ENCODE results near the gene ECM2. TPM values are rescaled to one million over a fixed set of nuclear protein-coding genes. Genes with fewer than 3 reads are reported as not detected.

ECM2 gene
- total and polyA plus RNA-seq, 12 donors, result 3.8 to 22.0 (median 8.3) TPM

- H3K27ac ChIP-seq, result no peak overlapping the region
- H3K4me1 ChIP-seq (replicated peaks in 1 of 2), result no peaks in the 10 kb centered on the region
- H3K9me3 ChIP-seq (replicated peaks in 1 of 3), result no peaks in the 10 kb centered on the region
- TF ChIP-seq CTCF (IDR thresholded peaks at IDR 0.05) (no peak), POLR2A (IDR thresholded peaks at IDR 0.05) (no peak)
- intact Hi-C loops (cut with DNase I), result no loop called here
- no peak for DNase-seq
- WGBS, 4 donors, result 93 to 96% (median 93%) methylated on average over 13 to 16 of the region's 16 CpGs
- no peak overlapping the region for H3K4me3 ChIP-seq
- H3K36me3 ChIP-seq (replicated peaks in 1 of 2), result no peaks in the 10 kb centered on the region
- H3K27me3 ChIP-seq, result no peaks in the 10 kb centered on the region
Measured at GRCh38 chr9:92558612-92559374, 23.0 kb upstream of the ECM2 start.

GRCh38 chr9:92550765-92551164 is 15.0 kb upstream of the ECM2 start:
- Histone ChIP-seq H3K4me1 (replicated peaks in 1 of 2) (no peaks in the 10 kb centered on the region), H3K9me3 (replicated peaks in 1 of 3) (no peaks in the 10 kb centered on the region), H3K27me3 (no peaks in the 10 kb centered on the region), H3K4me3 (no peak overlapping the region), H3K36me3 (replicated peaks in 1 of 2) (no peaks in the 10 kb centered on the region), H3K27ac (no peak overlapping the region)
- intact Hi-C loops (cut with DNase I), result no loop called here
- 84 to 97% (median 92%) methylated on average over 2 of the region's 2 CpGs for WGBS, 4 donors
- TF ChIP-seq CTCF (IDR thresholded peaks at IDR 0.05) (no peak), POLR2A (IDR thresholded peaks at IDR 0.05) (no peak)
- DNase-seq, result no peak

- Histone ChIP-seq H3K9me3 (replicated peaks in 1 of 3) (no peaks in the 10 kb centered on the region), H3K27ac (no peak overlapping the region), H3K4me3 (peak overlapping the region in 1 of 4 donors; percentile 4), H3K27me3 (no peaks in the 10 kb centered on the region), H3K36me3 (replicated peaks in 1 of 2) (no peaks in the 10 kb centered on the region), H3K4me1 (replicated peaks in 1 of 2) (no peaks in the 10 kb centered on the region)
- WGBS, 4 donors, result 78 to 98% (median 89%) methylated on average over 3 of the region's 3 CpGs
- intact Hi-C loops (cut with DNase I), result no loop called here
- TF ChIP-seq CTCF (IDR thresholded peaks at IDR 0.05), result no peak
- TF ChIP-seq POLR2A (IDR thresholded peaks at IDR 0.05), result no peak
- DNase-seq, result no peak
Measured at GRCh38 chr9:92547356-92547755, 11.6 kb upstream of the ECM2 start.

GRCh38 chr9:92545002-92545510 is 9.3 kb upstream of the ECM2 start:
- intact Hi-C loops (cut with DNase I), result no loop called here
- H3K27me3 ChIP-seq, result no peaks in the 10 kb centered on the region
- TF ChIP-seq CTCF (IDR thresholded peaks at IDR 0.05), result no peak
- TF ChIP-seq POLR2A (IDR thresholded peaks at IDR 0.05), result no peak
- WGBS, 4 donors, result 93 to 98% (median 96%) methylated on average over 14 to 33 of the region's 33 CpGs
- H3K36me3 ChIP-seq (replicated peaks in 1 of 2), result no peaks in the 10 kb centered on the region
- no peak overlapping the region for H3K4me3 ChIP-seq
- H3K9me3 ChIP-seq (replicated peaks in 1 of 3), result no peaks in the 10 kb centered on the region
- H3K4me1 ChIP-seq (replicated peaks in 1 of 2), result no peaks in the 10 kb centered on the region
- no peak overlapping the region for H3K27ac ChIP-seq
- DNase-seq, result no peak

Data from adrenal gland (tissue), 12 donors.